Left ventricle myocardium superior (tissue), 1 donor: ENCODE results near the gene BORCS8. TPM values are rescaled to one million over a fixed set of nuclear protein-coding genes. Genes with fewer than 3 reads are reported as not detected.
"Not testable (repeated sequence)": the region's sequence is repeated elsewhere in the genome, so short reads cannot be mapped to it uniquely, and the experiment has no call there.

Experiments used
- ATAC-seq: fragments of 200-7000 bp; cut with Tn5 transposase; one replicate; pipeline ENCODE4 v1.9.1; 2020; ENCODE audit warnings: mild to moderate bottlenecking, moderate library complexity
- DNase-seq: peaks from one replicate; pipeline ENCODE4 v3.0.0-alpha.2; 2020
- intact Hi-C: fragments of 100-400 bp; cut with micrococcal nuclease; formaldehyde crosslinking; loops from one replicate; pipeline ENCODE4 v1.11.0; 2022
- total RNA-seq: library from RNA; stranded (reverse); fragmentation: NEBNext Ultra II Directional; extraction: Animal tissue kit (Norgen Biotek cat#: 25700); gene quantifications from one replicate; pipeline ENCODE4 v1.2.1, GENCODE V29; 2021
- donor health status: DM: no; HTN: yes; CAD: no; lungs with severe emphysema.

Gene BORCS8
- total RNA-seq, 1 donor from 2014 or later = 16.4 TPM

DNA sequence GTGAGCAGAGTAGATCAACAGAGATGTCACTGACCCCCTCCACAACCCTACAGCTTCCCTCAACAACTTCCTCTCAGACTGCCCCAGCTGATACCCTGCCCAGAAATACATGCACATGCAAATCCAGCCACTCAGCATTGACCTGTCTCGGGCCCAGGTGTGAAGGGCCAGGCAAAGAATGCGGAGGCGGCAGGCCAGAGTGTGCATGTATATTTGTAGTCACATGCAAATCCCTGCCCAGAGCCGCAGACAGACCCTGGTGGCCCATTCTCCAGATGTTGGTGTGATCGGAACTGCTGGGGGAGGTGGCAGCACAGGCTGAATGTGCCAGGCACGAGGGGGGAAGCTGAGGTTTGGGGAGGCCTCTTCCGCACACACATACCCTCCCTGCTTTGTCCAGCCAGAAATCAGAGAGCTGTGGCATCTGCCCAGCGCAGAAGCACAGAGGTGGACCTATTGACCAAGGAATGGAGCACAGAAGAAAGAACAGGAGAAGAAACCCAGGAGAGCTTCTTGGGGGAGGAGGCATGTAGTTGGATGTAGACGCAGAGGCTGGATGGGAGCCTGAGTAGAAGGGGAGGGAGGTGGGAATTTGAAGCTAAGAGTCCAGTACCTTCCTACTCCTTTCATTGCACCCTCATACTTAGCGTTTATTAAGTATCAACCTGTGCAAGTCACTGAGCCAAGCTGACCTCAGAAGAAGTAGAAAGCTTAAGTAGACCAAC is 36.3 kb downstream of the BORCS8 start:
- intact Hi-C loops = no loop called here
- no peak for ATAC-seq
- no peak for DNase-seq

GRCh38 chr19:19154768-19155494 is 37.0 kb downstream of the BORCS8 start:
- intact Hi-C loops = no loop called here
- ATAC-seq (no peak), DNase-seq (no peak)

DNA sequence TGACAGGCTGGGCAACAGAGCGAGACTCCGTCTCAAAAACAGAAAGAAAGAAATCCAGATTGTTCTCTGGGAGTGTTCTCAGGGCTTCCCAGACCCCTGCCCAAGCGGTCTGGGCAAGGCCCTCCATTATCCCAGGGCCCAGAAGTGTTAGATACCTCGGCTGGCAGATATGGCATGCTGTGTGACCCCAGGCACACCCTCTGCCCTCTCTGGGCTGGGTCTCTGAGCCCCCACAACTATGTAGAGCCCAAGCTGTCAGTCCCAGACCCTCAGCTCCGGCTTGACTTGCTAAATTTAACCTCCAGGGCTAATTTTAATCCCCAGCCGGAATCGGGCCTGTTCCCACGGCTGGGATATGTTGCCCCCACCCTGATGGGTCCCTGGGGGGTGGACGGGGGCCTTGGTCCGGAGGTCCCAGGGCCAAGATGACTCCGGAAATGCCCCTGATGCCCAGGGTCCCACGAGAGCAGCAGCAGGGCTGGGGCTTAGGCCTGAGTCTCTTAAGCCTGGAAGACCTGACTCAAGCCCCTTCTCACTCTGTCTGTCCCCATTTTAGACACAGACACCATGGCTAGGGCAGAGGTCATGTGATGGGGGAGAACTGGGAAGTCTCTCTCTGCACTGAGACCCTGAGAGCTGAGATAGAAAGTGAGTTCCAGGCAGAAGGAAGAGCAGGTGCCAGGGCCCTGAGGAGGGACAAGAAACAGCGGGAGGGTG is 39.1 kb downstream of the BORCS8 start:
- intact Hi-C loops = no loop called here
- DNase-seq = no peak
- no peak for ATAC-seq

DNA sequence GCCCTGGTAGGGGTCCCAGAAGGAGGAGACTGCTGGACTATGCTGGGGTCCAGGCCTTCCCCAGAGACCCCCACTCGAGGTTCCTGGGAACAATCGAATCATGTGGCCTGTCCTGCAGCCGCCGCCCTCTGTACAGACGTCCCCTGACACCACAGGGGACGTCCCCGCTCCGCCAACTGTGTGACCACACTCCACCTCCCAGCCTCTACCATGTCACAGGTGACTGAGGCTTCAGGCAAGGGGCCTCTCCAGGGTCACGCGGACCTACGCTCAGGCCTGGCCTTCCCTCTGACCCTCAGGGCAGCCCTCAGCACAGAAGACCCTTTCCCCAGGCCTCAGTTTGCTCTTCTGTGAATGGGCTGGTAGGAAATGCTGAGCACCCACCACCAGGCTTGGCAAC is 40.5 kb downstream of the BORCS8 start:
- no peak for DNase-seq
- intact Hi-C loops = no loop called here
- ATAC-seq = no peak

DNA sequence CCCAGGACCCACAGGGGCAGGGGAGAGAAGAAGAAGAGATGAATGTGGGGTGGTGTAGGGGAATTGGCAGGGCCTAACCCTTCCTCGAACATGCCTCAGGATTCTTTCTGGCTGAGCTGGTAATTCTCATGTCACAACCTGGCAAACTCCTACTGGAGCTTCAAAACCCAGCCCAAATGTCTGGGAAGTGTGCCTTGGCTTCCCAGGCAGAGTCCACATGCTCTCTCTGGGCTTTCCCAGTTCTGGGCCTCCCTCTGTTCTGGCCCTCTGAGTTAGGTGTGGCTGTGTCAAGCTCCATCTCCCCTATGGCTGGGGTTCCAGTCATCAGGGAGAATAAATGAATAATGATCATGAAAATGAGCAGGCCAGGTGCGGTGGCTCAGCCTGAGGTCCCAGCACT is 42.5 kb downstream of the BORCS8 start:
- intact Hi-C loops = no loop called here
- DNase-seq (no peak), ATAC-seq (no peak)

DNA sequence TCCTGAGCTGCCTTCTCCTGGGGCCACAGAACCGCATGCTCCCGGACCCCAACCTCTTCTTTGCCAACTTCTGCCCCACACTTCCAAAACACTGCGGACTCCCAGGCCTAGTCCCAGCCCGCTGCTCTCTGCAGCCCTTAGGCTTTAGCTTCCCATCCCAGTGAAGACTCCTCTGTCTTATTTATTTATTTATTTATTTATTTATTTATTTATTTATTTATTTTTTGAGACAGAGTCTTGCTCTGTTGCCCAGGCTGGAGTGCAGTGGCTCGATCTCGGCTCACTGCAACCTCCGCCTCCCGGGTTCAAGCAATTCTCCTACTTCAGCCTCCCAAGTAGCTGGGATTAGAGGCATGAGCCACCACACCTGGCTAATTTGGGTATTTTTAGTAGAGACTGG is 43.4 kb downstream of the BORCS8 start:
- intact Hi-C loops, DNase-seq, ATAC-seq: not testable (repeated sequence)

DNA sequence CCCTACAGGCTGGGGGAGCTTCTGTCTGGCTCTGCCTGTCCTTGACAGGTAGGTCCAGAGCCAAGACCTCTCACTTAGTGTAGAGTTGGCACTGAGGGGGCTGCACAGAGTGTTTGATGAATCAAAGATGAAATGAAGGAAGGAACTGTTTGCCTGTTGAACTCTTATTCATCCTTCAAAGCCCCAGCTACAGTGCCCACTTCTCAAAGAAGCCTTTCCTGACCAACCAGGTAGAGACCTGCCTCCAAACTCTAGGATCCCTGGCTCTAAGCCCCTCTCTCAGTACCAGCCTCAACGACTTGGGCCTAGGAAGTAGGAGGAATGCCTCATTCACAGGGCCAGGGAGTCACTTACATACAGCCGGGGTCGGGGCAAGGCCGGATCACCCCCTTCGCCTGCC is 44.6 kb downstream of the BORCS8 start:
- DNase-seq = no peak
- ATAC-seq = no peak
- intact Hi-C loops = no loop called here

GRCh38 chr19:19146865-19147264 is 45.1 kb downstream of the BORCS8 start:
- ATAC-seq = no peak
- intact Hi-C loops = no loop called here
- no peak for DNase-seq

DNA sequence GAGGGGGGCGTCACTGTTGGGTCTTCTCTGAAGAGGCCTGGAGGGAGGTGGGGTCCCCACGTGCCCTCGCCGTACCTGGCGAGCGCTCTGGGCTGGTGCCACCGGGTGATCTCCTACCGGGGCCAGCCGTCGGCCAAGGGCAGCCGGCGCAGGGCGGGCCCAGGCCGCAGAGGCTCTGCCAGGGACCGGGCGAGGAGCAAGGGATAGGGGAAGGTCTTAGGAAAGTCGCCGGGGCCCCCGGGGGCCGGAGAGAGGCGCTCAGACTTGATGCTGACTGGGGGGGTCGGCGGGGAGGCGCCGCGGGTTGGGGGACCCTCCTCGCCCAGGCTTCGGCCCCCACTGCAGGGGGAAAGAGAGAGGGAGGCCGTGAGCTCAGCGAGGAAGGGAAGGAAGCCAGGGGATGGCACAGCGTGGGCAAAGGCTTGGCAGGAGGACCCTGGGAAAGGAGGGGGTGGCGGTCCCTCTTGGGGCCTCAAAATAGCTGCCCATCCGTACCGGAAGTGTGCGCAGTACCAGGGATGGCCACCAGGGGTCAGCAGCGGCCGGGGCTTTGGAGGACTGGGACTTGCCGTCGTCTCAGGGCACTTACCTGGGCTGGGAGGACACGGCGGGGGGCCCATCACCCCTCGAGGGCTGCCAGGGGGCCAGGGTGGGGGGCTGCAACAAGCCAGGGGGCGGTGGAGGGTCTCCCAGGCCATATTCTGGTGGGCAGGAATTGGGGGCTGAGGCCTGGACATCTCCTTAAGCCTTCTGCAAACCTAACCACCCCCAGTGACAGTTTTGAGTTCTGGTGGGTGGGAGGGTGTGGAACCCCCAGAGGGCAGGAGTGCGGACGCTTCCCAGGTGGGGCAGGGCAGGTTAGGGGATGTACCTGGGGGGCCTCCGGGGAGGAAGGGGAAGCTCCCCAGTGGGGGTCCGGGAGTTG is 46.0 kb downstream of the BORCS8 start:
- intact Hi-C loops = no loop called here
- peak; percentile 79 for ATAC-seq
- peak; percentile 86 for DNase-seq

DNA sequence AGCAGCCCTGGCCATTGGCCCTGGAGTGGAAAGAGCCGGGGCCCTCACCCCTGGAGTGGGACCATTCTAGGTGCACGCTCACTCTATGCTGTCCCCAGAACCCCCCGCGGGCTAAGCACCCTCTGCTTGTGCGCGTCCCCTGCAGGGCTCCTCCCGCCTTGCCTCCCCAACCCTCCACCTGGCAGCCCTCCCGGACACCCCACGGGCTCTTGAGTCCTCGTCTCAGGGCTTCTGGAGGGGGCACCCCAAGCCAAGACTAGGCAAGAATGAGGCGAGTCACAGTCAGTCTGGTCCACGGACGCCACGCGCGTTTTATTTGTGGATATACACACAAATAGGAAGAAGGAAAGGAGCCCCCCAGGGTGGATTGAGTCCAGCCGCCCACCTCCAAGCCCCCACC is 46.7 kb downstream of the BORCS8 start:
- DNase-seq = no peak
- intact Hi-C loops = no loop called here
- ATAC-seq = no peak

DNA sequence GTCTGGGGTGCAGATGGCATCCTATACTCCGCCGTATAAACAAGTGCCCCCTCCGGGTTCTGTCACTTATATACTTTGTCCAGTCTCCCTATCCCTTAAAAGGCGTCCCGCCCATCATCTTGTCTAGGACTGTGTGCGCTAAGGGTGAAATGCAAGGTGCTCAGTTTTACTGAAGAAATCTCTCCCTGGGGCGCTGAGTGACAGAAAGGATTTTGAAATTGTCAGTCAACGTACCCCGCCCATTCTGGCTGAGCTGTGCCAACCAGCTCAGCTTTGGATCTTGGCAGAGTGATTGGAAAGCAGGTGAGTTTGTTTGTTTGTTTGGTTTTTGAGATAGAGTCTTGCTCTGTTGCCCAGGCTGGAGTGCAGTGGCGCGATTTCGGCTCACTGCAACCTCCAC is 49.6 kb downstream of the BORCS8 start:
- intact Hi-C loops = no loop called here
- DNase-seq (no peak), ATAC-seq (no peak)

GRCh38 chr19:19140476-19140875 is 51.5 kb downstream of the BORCS8 start:
- ATAC-seq (no peak), DNase-seq (no peak)
- intact Hi-C loops = no loop called here

GRCh38 chr19:19139876-19140229 is 52.1 kb downstream of the BORCS8 start:
- DNase-seq = no peak
- no peak for ATAC-seq
- intact Hi-C loops = loop anchor here (5.0 kb wide), 1 partner anchor 88 kb away; no protein-coding TSS in a partner anchor

DNA sequence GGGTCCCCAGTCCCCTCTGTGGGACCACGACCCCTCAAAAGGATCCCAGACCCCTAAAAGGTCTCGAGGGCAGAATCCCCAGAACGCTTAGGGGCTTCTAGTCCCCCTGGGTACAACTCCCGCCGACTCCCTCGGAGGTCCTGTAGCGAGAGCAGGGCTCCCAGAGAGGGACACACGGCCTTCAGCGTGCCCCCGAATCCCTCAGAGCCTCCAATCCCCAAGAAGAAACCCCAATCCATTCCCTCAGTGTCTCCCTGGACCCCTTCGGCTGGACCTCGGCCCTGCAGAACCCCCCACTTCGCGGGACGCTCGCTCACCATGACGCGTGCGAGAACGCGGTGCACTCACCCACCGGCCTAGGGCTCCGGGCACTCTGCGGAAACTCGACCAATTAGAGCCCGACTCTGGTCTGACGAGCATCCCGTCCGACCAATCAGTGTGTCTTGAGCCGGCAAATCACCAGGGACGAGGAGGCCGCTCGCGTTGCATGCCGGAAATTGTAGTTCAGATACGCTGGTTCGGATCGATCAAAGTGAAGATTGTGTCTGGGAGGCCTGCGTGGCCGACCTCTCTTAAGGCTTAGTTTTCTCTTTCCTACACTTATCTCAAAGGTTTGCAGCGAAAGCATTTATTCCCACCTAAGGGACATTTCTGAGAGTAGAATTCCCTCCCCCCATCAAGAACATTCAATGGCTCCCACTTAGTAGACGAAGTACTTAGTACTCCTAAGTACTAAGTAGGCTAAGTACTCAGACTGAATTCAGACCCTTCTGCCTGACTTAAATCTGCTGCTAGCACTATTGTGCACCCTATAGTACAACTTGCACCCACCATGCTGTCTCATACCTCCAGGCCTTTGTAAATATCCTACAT is 53.6 kb downstream of the BORCS8 start, which contains the start of gene TMEM161A:
Gene TMEM161A (minus strand): TSS at position 370 of the 873 bp plus-strand sequence. CDS start 50 bp downstream, at position 320.
- intact Hi-C loops = loop anchor here (5.0 kb wide), 1 partner anchor 86 kb away; no protein-coding TSS in a partner anchor
- ATAC-seq = peak; percentile 93
- peak; percentile 98 for DNase-seq

DNA sequence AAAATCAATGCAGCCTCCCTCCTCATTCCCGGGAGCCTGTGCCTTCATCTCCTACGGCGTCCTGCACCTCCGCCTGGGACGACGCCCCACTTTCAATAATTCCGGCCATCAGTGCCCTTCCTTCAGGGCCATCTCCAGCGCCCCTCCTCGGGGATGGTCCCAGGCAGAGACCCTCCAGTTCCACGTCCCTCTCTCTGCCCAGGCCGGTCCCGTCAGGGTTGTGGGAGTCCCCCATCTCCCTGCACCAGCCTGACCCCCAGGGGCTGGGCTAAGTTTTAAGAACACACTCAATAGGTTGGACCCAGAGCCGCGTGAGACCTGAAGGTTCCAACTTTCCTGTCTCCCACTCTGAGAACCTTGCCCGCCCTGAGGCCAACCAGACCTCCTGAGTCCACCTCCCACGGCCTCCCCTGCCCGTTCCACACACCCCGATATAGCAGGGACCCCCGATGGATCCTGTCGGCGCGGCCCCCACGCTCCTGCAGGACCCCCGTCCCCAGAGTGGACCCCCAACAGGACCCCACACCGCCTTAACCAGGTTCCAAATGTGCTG is 54.3 kb downstream of the BORCS8 start:
- ATAC-seq (peak; percentile 12), DNase-seq (no peak)
- intact Hi-C loops = loop anchor here (5.0 kb wide), 1 partner anchor 85 kb away; no protein-coding TSS in a partner anchor

- intact Hi-C loops = loop anchor here (5.0 kb wide), 1 partner anchor 83 kb away; no protein-coding TSS in a partner anchor
- DNase-seq, ATAC-seq: not testable (repeated sequence)
These were observed 56.2 kb downstream of the BORCS8 start for GRCh38 chr19:19135713-19136112.

GRCh38 chr19:19134687-19135158 is 57.2 kb downstream of the BORCS8 start:
- ATAC-seq (peak; percentile 86), DNase-seq (peak; percentile 91)
- intact Hi-C loops = loop anchor here (5.0 kb wide), 1 partner anchor 82 kb away; no protein-coding TSS in a partner anchor
